Smooth muscle cell (in vitro differentiated cells): ENCODE measurements around the gene NMRK1. TPM values are rescaled to one million over a fixed set of nuclear protein-coding genes. Genes with fewer than 3 reads are reported as not detected.

Experiments
- DNase-seq: peaks from one replicate; lab custom pipeline; 2025; ENCODE audit not compliant: unreplicated experiment; lab: John Stamatoyannopoulos, UW
- H2AFZ ChIP-seq: fragments of 200-600 bp; sonication (generic); 2 replicates; pipeline ENCODE4 v1.6.0; 2016; ENCODE audit warnings: antibody characterized with exemption, low read depth, mild to moderate bottlenecking
- H3F3A ChIP-seq: fragments of 200-600 bp; sonication (generic); 2 replicates; pipeline ENCODE4 v1.6.0; 2017; ENCODE audit warnings: antibody characterized with exemption, low read depth
- H3K27ac ChIP-seq: fragments of 200-600 bp; sonication (generic); 2 replicates; pipeline ENCODE4 v1.5.1; 2016; ENCODE audit warnings: low read depth, mild to moderate bottlenecking
- H3K27me3 ChIP-seq: fragments of 200-600 bp; sonication (generic); 2 replicates; pipeline ENCODE4 v1.6.1; 2016; ENCODE audit warnings: low read depth, mild to moderate bottlenecking
- H3K36me3 ChIP-seq: fragments of 200-600 bp; sonication (generic); 2 replicates; pipeline ENCODE4 v1.5.1; 2016; ENCODE audit warnings: low read depth
- H3K4me1 ChIP-seq: fragments of 200-600 bp; sonication (generic); 2 replicates; pipeline ENCODE4 v1.5.1; 2016; ENCODE audit warnings: low read depth
- H3K4me2 ChIP-seq: fragments of 200-600 bp; sonication (generic); 2 replicates; pipeline ENCODE4 v1.6.0; 2016; ENCODE audit warnings: mild to moderate bottlenecking
- H3K4me3 ChIP-seq: fragments of 200-600 bp; sonication (generic); 2 replicates; pipeline ENCODE4 v1.5.1; 2016; ENCODE audit warnings: mild to moderate bottlenecking
- H3K79me2 ChIP-seq: fragments of 200-600 bp; sonication (generic); 2 replicates; pipeline ENCODE4 v1.6.0; 2016; ENCODE audit warnings: low read depth, mild to moderate bottlenecking
- H3K9ac ChIP-seq: fragments of 200-600 bp; sonication (generic); 2 replicates; pipeline ENCODE4 v1.6.0; 2016; ENCODE audit warnings: low read depth
- H3K9me3 ChIP-seq: fragments of 200-600 bp; sonication (generic); replicated peaks from 2 replicates; pipeline ENCODE4 v1.5.1; 2016; ENCODE audit warnings: low read depth
- H4K20me1 ChIP-seq: fragments of 200-600 bp; sonication (generic); 2 replicates; pipeline ENCODE4 v1.6.0; 2016; ENCODE audit warnings: low read depth
- CTCF ChIP-seq: fragments of 200-600 bp; sonication (generic); IDR thresholded peaks from 2 replicates; pipeline ENCODE4 v1.5.1; 2017; ENCODE audit warnings: borderline replicate concordance, mild to moderate bottlenecking, antibody characterized with exemption; ENCODE audit not compliant: insufficient read depth, poor library complexity, severe bottlenecking
- WGBS: methylation state at CpG from one replicate; pipeline ENCODE4 v1.1.7; 2016; ENCODE audit warnings: low lambda C conversion rate; 5-methylcytosine and 5-hydroxymethylcytosine counted together
- polyA plus RNA-seq: library from polyadenylated mRNA; unstranded; fragments of >200 nt; fragmentation: Nextera tagmentation; extraction: Ambion mirVana; gene quantifications from 2 replicates; pipeline ENCODE4 v1.2.1, GENCODE V29; 2016
- total RNA-seq: library from RNA; depleted of rRNA; stranded (reverse); fragments of >200 nt; gene quantifications from 2 replicates; pipeline ENCODE4 v1.2.3, GENCODE V29; 2014

Gene NMRK1
- total RNA-seq (12.3 and 20.4 TPM in 2 replicates), polyA plus RNA-seq (14.1 and 16.4 TPM in 2 replicates)

- DNase-seq, result peak; percentile 75
- Histone ChIP-seq H3F3A (no peaks in the 10 kb centered on the region), H2AFZ (peak within 1 kb of the TSS; percentile 97), H3K4me2 (peak within 1 kb of the TSS; percentile 94), H3K36me3 (no peaks in the 10 kb centered on the region), H3K27me3 (no peaks in the 10 kb centered on the region), H3K27ac (peak within 1 kb of the TSS; percentile 78), H3K9ac (peak within 1 kb of the TSS; percentile 80), H3K79me2 (peaks cover 36% of the 10 kb centered on the region), H3K4me1 (peaks cover 12% of the 10 kb centered on the region), H3K4me3 (peak within 1 kb of the TSS; percentile 92), H4K20me1 (peaks cover 35% of the 10 kb centered on the region), H3K9me3 (no peaks in the 10 kb centered on the region)
- under 1% methylated on average over 57 of the region's 93 CpGs for WGBS
- no peak for TF ChIP-seq CTCF
Observed at GRCh38 chr9:75087824-75088645, at the start of gene NMRK1, which contains the start of gene OSTF1. Gene NMRK1, minus strand, starts transcription at chr9:75088155. Its CDS starts 5,040 bp downstream, at chr9:75083115. Gene OSTF1, plus strand, starts transcription at chr9:75088514. Its CDS starts 179 bp downstream, at chr9:75088693.

- Histone ChIP-seq H3K9me3 (no peaks in the 10 kb centered on the region), H3F3A (no peaks in the 10 kb centered on the region), H3K36me3 (peaks cover 13% of the 10 kb centered on the region), H3K27ac (no peak overlapping the region), H3K4me1 (peaks cover 13% of the 10 kb centered on the region), H3K9ac (no peak overlapping the region), H3K27me3 (no peaks in the 10 kb centered on the region), H3K4me2 (no peak overlapping the region), H3K79me2 (no peaks in the 10 kb centered on the region), H2AFZ (no peak overlapping the region), H4K20me1 (no peaks in the 10 kb centered on the region), H3K4me3 (no peak overlapping the region)
- WGBS, result 98% methylated on average over 2 of the region's 2 CpGs
- no peak for DNase-seq
- TF ChIP-seq CTCF, result no peak
Observed at GRCh38 chr9:75134495-75134894, 46.5 kb upstream of the NMRK1 start.

- DNase-seq, result no peak
- H4K20me1 ChIP-seq, result no peaks in the 10 kb centered on the region
- H2AFZ ChIP-seq, result no peak overlapping the region
- no peaks in the 10 kb centered on the region for H3F3A ChIP-seq
- no peaks in the 10 kb centered on the region for H3K27me3 ChIP-seq
- no peak for TF ChIP-seq CTCF
- peaks cover 13% of the 10 kb centered on the region for H3K36me3 ChIP-seq
- H3K9ac ChIP-seq, result no peak overlapping the region
- H3K4me1 ChIP-seq, result peaks cover 13% of the 10 kb centered on the region
- no peaks in the 10 kb centered on the region for H3K9me3 ChIP-seq
- H3K27ac ChIP-seq, result no peak overlapping the region
- no peak overlapping the region for H3K4me3 ChIP-seq
- no peak overlapping the region for H3K4me2 ChIP-seq
- 94% methylated on average over 3 of the region's 3 CpGs for WGBS
- H3K79me2 ChIP-seq, result no peaks in the 10 kb centered on the region
Observed at GRCh38 chr9:75133396-75133795, 45.4 kb upstream of the NMRK1 start.
